GM19324 (cell line): ENCODE data around the gene PRKCQ.
"Not testable (repeated sequence)": the region's sequence is repeated elsewhere in the genome, so short reads cannot be mapped to it uniquely, and the experiment has no call there.

Experiments used
- ATAC-seq: cut with Tn5 transposase; IDR thresholded peaks from one replicate; pipeline ENCODE4 v1.9.1; 2021; ENCODE audit warnings: mild to moderate bottlenecking, moderate library complexity; ENCODE audit not compliant: unreplicated experiment, low FRiP score

The PRKCQ gene

GRCh38 chr10:6494936-6495592 lies 85.0 kb downstream of the PRKCQ start:
- ATAC-seq: no peak

DNA sequence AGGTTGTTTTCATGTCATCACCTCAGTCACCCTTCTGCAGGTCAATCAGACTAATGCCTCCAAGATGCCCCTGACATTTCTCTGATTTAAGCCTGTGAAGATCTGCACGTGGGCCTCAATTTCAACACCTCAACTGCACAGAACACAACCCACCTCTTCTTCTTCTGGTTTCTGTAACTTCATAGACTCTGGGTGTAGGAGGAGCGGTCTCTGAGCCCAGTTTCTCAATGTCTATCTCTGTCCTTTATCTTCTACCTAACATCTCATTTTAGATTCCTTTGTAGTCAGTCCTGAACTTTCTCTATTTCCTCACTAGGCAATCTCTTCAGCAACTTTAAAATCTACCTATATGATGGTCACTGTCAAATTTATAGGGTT lies 85.6 kb downstream of the PRKCQ start:
- ATAC-seq: no peak

- ATAC-seq: no peak
Observed at GRCh38 chr10:6493521-6494441, 86.3 kb downstream of the PRKCQ start.

- no peak for ATAC-seq
Observed at GRCh38 chr10:6492896-6493295, 87.2 kb downstream of the PRKCQ start.

DNA sequence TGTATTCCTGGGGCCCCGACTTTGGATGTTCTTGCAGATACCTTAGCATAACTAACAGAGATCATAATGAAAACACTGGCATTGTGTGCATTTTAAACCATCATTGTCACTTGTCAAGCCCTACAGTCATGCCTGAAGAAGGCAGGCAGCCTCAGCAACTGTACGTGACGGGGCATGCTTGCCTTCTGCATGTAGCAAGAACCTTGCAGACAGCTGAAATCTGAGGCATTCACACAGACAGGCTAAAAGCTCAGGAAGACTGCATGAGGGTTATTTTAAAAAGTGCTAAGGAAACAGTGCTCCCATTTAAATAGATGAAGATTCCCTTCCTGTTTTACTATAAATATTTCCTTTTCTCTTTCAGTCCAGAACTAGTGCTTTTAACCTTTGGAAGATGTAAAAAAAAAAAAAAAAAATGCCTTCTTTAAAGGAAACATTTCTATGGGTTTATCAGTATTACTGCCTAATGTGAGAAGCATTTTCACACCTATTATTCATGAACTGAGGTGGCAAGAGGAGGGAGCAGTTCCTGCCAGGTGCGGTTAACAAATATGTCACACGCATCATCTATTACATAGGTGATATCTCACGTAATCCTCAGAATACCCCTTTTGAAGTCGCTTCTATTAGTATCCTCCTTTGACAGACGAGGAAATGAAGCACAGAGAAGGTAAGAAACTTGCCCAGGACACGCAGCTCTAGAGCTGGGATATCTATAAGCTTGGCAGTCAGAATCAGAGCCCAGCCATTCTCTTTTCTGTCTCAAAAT lies 88.1 kb downstream of the PRKCQ start:
- no peak for ATAC-seq

DNA sequence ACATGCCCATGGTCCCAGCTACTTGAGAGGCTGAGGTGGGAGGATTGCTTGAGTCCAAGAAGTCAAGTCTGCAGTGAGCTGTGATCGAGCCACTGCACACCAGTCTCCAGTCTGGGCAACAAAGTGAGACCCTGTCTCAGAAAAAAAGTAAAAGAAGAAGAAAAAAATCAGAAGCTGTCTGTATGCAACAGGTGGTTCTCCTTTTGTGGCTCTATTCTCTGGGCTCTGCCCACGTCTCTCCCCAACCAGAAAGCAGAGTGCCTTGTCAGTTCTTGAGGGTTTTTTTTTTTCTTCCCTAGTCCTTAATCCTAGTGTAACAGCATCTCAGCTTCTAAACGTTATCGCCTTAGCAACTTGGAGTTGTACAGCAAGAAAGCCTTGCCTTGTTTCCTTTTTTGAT lies 89.5 kb downstream of the PRKCQ start:
- ATAC-seq: no peak

GRCh38 chr10:6487920-6488319 lies 92.2 kb downstream of the PRKCQ start:
- no peak for ATAC-seq

DNA sequence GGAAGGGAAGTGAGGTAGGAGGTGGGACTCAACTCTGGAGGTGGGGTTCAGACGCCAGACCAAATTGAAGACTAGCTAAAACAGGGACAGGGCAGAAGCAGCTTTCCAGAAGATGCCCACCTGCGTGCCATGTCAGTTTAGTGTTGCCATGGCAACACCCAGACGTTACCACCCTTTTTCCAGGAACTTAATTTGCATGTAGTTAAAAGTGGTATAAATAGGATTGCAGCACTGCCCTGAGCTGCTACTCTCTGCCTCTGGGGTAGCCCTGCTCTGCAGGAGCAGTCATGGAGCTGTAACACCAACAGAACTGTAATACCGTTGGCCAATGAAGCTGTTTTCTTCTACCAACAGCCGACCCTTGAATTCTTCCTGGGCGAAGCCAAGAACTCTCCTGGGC lies 93.8 kb downstream of the PRKCQ start:
- no peak for ATAC-seq

DNA sequence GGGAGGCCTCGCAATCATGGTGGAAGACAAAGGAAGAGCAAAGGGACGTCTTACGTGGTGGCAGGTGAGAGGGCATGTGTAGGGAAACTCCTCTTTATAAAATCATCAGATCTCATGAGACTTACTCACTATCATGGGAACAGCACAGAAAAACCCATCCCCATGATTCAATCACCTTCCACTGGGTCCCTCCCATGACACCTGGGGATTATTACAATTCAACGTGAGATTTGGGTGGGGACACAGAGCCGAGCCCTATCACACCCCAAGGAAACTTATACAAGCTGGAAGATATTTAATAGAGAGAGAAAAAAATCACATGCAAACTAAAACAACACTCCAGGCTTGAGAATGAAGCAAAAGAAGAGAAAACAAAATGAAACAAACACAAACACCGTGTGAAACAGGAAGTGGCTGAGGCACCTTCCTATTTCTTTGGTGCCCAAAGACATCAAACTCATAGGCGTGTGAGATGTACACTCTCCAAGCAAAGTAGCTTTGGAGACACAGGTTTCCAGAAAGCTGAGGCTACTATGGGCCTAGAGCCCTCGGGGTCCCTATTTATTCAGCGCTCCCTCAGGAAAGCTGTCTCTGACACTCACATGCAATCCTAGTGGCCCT lies 97.2 kb downstream of the PRKCQ start:
- no peak for ATAC-seq

GRCh38 chr10:6478722-6479121 lies 101.4 kb downstream of the PRKCQ start:
- no peak for ATAC-seq

- ATAC-seq: no peak
Observed at GRCh38 chr10:6476989-6477388, 103.1 kb downstream of the PRKCQ start.

GRCh38 chr10:6474871-6475270 lies 105.2 kb downstream of the PRKCQ start:
- no peak for ATAC-seq

DNA sequence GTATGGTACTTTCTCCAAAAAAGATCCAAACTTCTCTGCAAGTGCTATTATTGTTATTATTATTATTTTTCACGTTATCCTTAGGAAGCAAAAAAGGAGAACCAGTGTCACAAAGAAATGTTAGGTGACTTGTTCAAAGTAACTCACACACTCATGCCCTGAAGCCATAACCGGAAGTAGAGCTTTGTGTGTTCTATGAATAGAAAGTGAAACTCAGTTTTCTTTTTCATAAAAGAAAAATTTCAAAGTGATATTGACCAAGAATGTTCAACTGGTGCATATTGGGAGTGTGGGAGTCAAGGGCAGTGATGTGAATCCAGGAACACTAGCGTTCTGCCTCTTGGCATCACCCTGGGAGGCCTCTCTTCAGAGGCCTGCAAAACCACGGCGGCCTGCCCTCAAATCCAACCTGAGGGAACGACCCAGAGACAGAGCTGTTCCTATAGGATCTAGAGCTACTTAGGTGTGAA lies 106.1 kb downstream of the PRKCQ start:
- no peak for ATAC-seq

DNA sequence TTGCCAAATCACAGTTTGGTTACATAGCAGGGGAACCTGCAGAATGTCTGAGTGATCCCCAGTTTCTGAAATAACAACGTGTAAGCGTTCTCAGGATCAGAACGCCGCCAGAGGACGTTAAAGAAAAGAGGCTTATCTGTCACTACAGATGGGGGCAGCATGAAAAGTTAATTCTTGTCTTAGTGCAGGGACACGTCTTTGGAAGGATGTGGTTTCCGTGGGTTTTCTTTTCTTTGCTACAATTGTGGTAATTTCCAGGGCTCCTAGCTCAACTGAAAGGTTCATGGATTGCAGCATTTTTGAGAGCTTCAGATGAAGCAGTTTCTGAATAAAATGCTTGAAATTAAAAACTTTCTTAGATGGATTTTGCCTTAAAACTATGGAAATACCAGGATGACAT lies 106.6 kb downstream of the PRKCQ start:
- no peak for ATAC-seq

DNA sequence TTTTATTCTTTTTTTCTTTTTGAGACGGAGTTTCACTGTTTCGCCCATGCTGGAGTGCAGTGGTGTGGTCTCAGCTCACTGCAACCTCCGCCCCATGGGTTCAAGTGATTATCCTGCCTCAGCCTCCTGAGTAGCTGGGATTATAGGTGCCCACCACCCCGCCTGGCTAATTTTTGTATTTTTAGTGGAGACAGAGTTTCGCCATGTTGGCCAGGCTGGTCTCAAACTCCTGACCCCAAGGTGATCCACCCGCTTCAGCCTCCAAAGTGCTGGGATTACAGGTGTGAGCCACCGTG lies 107.4 kb downstream of the PRKCQ start:
- ATAC-seq: not testable (repeated sequence)

GRCh38 chr10:6470894-6471618 lies 109.0 kb downstream of the PRKCQ start:
- no peak for ATAC-seq

DNA sequence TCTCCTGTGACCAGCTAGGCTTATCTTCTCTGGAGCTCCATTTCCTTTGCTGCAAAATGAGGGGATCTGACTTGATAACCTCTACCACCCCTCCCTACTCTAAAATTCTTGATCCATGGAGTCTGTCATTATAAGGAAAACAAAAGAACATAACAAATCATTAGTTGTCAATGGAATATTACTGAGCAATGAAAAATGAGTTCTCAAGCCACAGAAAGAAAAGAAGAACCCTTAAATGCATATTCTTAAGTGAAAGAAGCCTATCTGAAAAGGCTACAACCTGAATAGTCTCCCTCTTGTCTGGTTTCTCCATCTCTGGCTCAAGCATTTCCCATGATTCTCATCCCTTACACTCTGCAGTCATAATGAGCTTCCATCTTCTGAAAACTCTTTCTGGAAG lies 110.4 kb downstream of the PRKCQ start:
- ATAC-seq: no peak

DNA sequence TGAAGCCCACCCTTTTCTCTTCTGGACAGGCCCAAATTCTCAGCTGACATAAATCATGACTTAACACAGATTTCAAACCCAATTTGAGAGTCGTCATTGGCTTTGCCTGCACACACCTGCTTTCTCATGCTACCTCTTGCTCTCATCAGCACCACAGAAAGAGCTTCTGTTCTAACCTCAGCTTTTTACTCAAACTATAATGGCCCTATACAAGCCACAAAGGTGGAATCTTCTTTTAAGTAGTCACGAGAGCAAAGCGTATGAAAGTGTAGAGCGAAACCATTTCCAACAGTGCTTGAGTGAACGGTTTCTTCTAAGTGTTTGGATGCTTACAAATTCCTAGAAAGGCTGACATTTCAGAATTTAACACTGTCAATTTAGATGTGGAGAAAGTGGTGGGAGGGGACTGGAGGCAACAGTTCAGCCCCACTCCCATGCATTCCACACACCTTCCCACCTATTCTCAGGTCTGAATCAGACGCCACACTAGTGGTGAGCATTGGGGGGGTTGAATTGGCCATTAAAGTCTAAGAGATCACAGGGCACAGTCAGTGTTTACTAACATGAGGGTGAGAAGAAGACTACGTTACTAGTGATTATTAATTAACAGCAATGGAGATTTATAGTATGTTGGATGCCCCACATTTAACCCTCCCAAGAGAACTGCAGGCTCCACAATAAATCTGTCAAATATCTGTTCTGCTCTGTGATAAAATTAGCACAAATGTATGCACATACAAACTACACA lies 114.0 kb downstream of the PRKCQ start:
- ATAC-seq: no peak

GRCh38 chr10:6465437-6465836 lies 114.6 kb downstream of the PRKCQ start:
- ATAC-seq: no peak
